Retinal pigment epithelial cell (primary cell): Measurements from ENCODE around the gene FAM180A.

ENCODE experiments used
- DNase-seq: peaks from one replicate; pipeline ENCODE4 v3.0.0-alpha.2; 2010; ENCODE audit warnings: low read depth
- H3K4me3 ChIP-seq: 2 replicates; pipeline ENCODE4 v1.5.1; 2011; ENCODE audit warnings: mild to moderate bottlenecking, low read length, control low read depth, moderate library complexity
- CTCF ChIP-seq: conservative IDR thresholded peaks from 2 replicates; pipeline ENCODE4 v1.5.1; 2011; ENCODE audit warnings: low read depth, low read length, control low read depth, inconsistent platforms

Gene FAM180A

GRCh38 chr7:135772639-135773222 lies 24.1 kb upstream of the FAM180A start:
- no peak for DNase-seq
- TF ChIP-seq CTCF: no peak
- no peak overlapping the region for H3K4me3 ChIP-seq

GRCh38 chr7:135771961-135772638 lies 23.5 kb upstream of the FAM180A start:
- no peak for TF ChIP-seq CTCF
- H3K4me3 ChIP-seq: no peak overlapping the region
- peak; percentile 48 for DNase-seq

GRCh38 chr7:135771051-135771450 lies 22.4 kb upstream of the FAM180A start:
- TF ChIP-seq CTCF: no peak
- DNase-seq: no peak
- H3K4me3 ChIP-seq: no peak overlapping the region

GRCh38 chr7:135770139-135770710 lies 21.6 kb upstream of the FAM180A start:
- H3K4me3 ChIP-seq: no peak overlapping the region
- no peak for DNase-seq
- TF ChIP-seq CTCF: no peak

GRCh38 chr7:135769005-135769802 lies 20.6 kb upstream of the FAM180A start:
- DNase-seq: no peak
- H3K4me3 ChIP-seq: no peak overlapping the region
- TF ChIP-seq CTCF: no peak

GRCh38 chr7:135768467-135768866 lies 19.9 kb upstream of the FAM180A start:
- no peak overlapping the region for H3K4me3 ChIP-seq
- TF ChIP-seq CTCF: no peak
- DNase-seq: no peak
